RWPE1 (cell line): Measurements from ENCODE around the gene EML4.

Source experiments
- CTCF ChIA-PET: fragments of 350-600 bp; sonication (Branson Sonifier 250); formaldehyde crosslinking; extraction: SDS; loops from one replicate; lab custom pipeline; 2021; lab: Yijun Ruan, JAX
- POLR2A ChIA-PET: fragments of 400-600 bp; formaldehyde crosslinking; extraction: SDS; loops from one replicate; lab custom pipeline; 2020; ENCODE audit warnings: antibody characterized with exemption; ENCODE audit not compliant: low non-redundant PET; lab: Yijun Ruan, JAX
- DNase-seq: peaks from one replicate; pipeline ENCODE4 v3.0.0; 2012; ENCODE audit warnings: low spot score
- H3K27ac ChIP-seq: fragments of 450-650 bp; 2 replicates; pipeline ENCODE4 v1.5.1; 2017
- CTCF ChIP-seq: fragments of 450-650 bp; conservative IDR thresholded peaks from 2 replicates; pipeline ENCODE4 v1.5.1; 2017; ENCODE audit warnings: low read depth, mild to moderate bottlenecking

Gene EML4

GRCh38 chr2:42300527-42300926 is 131.4 kb downstream of the EML4 start:
- POLR2A ChIA-PET: no interaction called here
- no peak for DNase-seq
- no peak overlapping the region for H3K27ac ChIP-seq
- CTCF ChIA-PET: interaction anchor here (0.5 to 0.6 kb wide), 2 partner anchors 12 to 448 kb away, joined by 3 read pairs; no protein-coding TSS in a partner anchor
- no peak for TF ChIP-seq CTCF

- DNase-seq: no peak
- H3K27ac ChIP-seq: no peak overlapping the region
- CTCF ChIA-PET: no interaction called here
- POLR2A ChIA-PET: no interaction called here
- no peak for TF ChIP-seq CTCF
These were observed 134.1 kb downstream of the EML4 start for GRCh38 chr2:42303252-42303651.

- ChIA-PET POLR2A (no interaction called here), CTCF (no interaction called here)
- no peak overlapping the region for H3K27ac ChIP-seq
- DNase-seq: no peak
- no peak for TF ChIP-seq CTCF
These were observed 135.0 kb downstream of the EML4 start for GRCh38 chr2:42304059-42304713.

- no peak for DNase-seq
- no peak for TF ChIP-seq CTCF
- ChIA-PET CTCF (interaction anchor here (0.6 kb wide), 1 partner anchor 1772 kb away, joined by 3 read pairs; no protein-coding TSS in a partner anchor), POLR2A (no interaction called here)
- H3K27ac ChIP-seq: no peak overlapping the region
These were observed 138.0 kb downstream of the EML4 start for GRCh38 chr2:42307180-42307579.

GRCh38 chr2:42309366-42309765 is 140.2 kb downstream of the EML4 start:
- DNase-seq: no peak
- CTCF ChIA-PET: interaction anchor here (0.7 kb wide), 1 partner anchor 256 kb away, joined by 3 read pairs; no protein-coding TSS in a partner anchor
- no peak for TF ChIP-seq CTCF
- H3K27ac ChIP-seq: no peak overlapping the region
- POLR2A ChIA-PET: no interaction called here

- ChIA-PET CTCF (interaction anchor here (0.6 to 0.7 kb wide), 3 partner anchors 257 to 1252 kb away, joined by 3 to 5 read pairs (median 3); no protein-coding TSS in a partner anchor), POLR2A (no interaction called here)
- H3K27ac ChIP-seq: no peak overlapping the region
- DNase-seq: no peak
- TF ChIP-seq CTCF: no peak
These were observed 140.9 kb downstream of the EML4 start for GRCh38 chr2:42310007-42310515.
